Gastrocnemius medialis (tissue), 4 donors: ENCODE results near the gene SNX24.

ENCODE experiments used
- CTCF ChIP-seq, 5 experiments: fragments of 450-650 bp in 3 of 5; fragments of 200-600 bp in 2 of 5; sonication (generic) in 2 of 5; IDR thresholded peaks in 4 of 5; conservative IDR thresholded peaks in 1 of 5; 1 replicate in 4 of 5; 2 replicates in 1 of 5; pipeline ENCODE4 v1.5.1; 2016 to 2019; ENCODE audit warnings: antibody characterized with exemption in 5 of 5, mild to moderate bottlenecking in 3 of 5, moderate library complexity in 3 of 5
- POLR2A ChIP-seq, 2 donors: fragments of 450-650 bp; IDR thresholded peaks; one replicate each; pipeline ENCODE4 v1.6.1; 2017; ENCODE audit warnings: antibody characterized with exemption in 2 of 2, mild to moderate bottlenecking in 2 of 2, moderate library complexity in 2 of 2

- TF ChIP-seq CTCF (IDR thresholded peaks at IDR 0.05 in 4 of 5, conservative IDR thresholded peaks at IDR 0.05 in 1 of 5) (no peak), POLR2A (IDR thresholded peaks at IDR 0.05) (no peak)
Observed at GRCh38 chr5:122908662-122909061, 63.2 kb downstream of the SNX24 start.
